HG03045 (cell line): ENCODE data around the gene TIMM13.
A peak's percentile ranks its signal among the peaks of the same experiment; 100 is the strongest.

ENCODE experiments used
- ATAC-seq: cut with Tn5 transposase; IDR thresholded peaks from one replicate; pipeline ENCODE4 v1.9.1; 2021; ENCODE audit warnings: mild to moderate bottlenecking, moderate library complexity; ENCODE audit not compliant: unreplicated experiment

TIMM13 gene

GRCh38 chr19:2455851-2456570 lies 28.6 kb upstream of the TIMM13 start:
- peak; percentile 30 for ATAC-seq

- ATAC-seq: no peak
Observed at GRCh38 chr19:2454962-2455850, 27.8 kb upstream of the TIMM13 start.

- ATAC-seq: no peak
Observed at GRCh38 chr19:2454199-2454961, 27.0 kb upstream of the TIMM13 start.

- ATAC-seq: no peak
Observed at GRCh38 chr19:2453431-2454025, 26.1 kb upstream of the TIMM13 start.

GRCh38 chr19:2451741-2452140 lies 24.4 kb upstream of the TIMM13 start:
- no peak for ATAC-seq

GRCh38 chr19:2451138-2451537 lies 23.8 kb upstream of the TIMM13 start:
- ATAC-seq: no peak

- ATAC-seq: no peak
Observed at GRCh38 chr19:2449019-2449418, 21.6 kb upstream of the TIMM13 start.

- no peak for ATAC-seq
Observed at GRCh38 chr19:2446381-2446780, 19.0 kb upstream of the TIMM13 start.

GRCh38 chr19:2444251-2445002 lies 17.0 kb upstream of the TIMM13 start:
- ATAC-seq: no peak

- no peak for ATAC-seq
Observed at GRCh38 chr19:2443785-2444182, 16.4 kb upstream of the TIMM13 start.

GRCh38 chr19:2443116-2443784 lies 15.9 kb upstream of the TIMM13 start:
- ATAC-seq: no peak

GRCh38 chr19:2441096-2441752 lies 13.8 kb upstream of the TIMM13 start:
- ATAC-seq: no peak

GRCh38 chr19:2440515-2440914 lies 13.1 kb upstream of the TIMM13 start:
- ATAC-seq: no peak

GRCh38 chr19:2438178-2438577 lies 10.8 kb upstream of the TIMM13 start:
- no peak for ATAC-seq

GRCh38 chr19:2436926-2437325 lies 9.5 kb upstream of the TIMM13 start:
- no peak for ATAC-seq

GRCh38 chr19:2436384-2436783 lies 9.0 kb upstream of the TIMM13 start:
- no peak for ATAC-seq

- ATAC-seq: no peak
Observed at GRCh38 chr19:2434721-2435265, 7.4 kb upstream of the TIMM13 start.

- no peak for ATAC-seq
Observed at GRCh38 chr19:2434267-2434666, 6.9 kb upstream of the TIMM13 start.

GRCh38 chr19:2433854-2434253 lies 6.5 kb upstream of the TIMM13 start:
- ATAC-seq: no peak
